HG02678 (cell line): ENCODE measurements around the gene CST5.
A peak's percentile ranks its signal among the peaks of the same experiment; 100 is the strongest.
"Not testable (repeated sequence)": the region's sequence is repeated elsewhere in the genome, so short reads cannot be mapped to it uniquely, and the experiment has no call there.

ENCODE experiments used
- ATAC-seq: cut with Tn5 transposase; IDR thresholded peaks from one replicate; pipeline ENCODE4 v1.9.1; 2021; ENCODE audit warnings: mild to moderate bottlenecking, moderate library complexity; ENCODE audit not compliant: unreplicated experiment

Gene CST5

GRCh38 chr20:23890867-23891266, 11.3 kb upstream of the CST5 start:
- ATAC-seq: not testable (repeated sequence)

- ATAC-seq: peak; percentile 91
Observed at GRCh38 chr20:23889775-23890187, 10.2 kb upstream of the CST5 start.

- no peak for ATAC-seq
Observed at GRCh38 chr20:23887856-23888255, 8.3 kb upstream of the CST5 start.

GRCh38 chr20:23884771-23885162, 5.2 kb upstream of the CST5 start:
- ATAC-seq: no peak

- ATAC-seq: no peak
Observed at GRCh38 chr20:23884136-23884770, 4.7 kb upstream of the CST5 start.

GRCh38 chr20:23881371-23881770, 1.8 kb upstream of the CST5 start:
- no peak for ATAC-seq

GRCh38 chr20:23880417-23880816, 869 bp upstream of the CST5 start:
- ATAC-seq: no peak

- no peak for ATAC-seq
Observed at GRCh38 chr20:23879811-23880374, 345 bp upstream of the CST5 start.

GRCh38 chr20:23878787-23879186, 761 bp downstream of the CST5 start:
- ATAC-seq: no peak

- not testable (repeated sequence) for ATAC-seq
Observed at GRCh38 chr20:23878016-23878542, 1.5 kb downstream of the CST5 start.

- ATAC-seq: no peak
Observed at GRCh38 chr20:23877524-23877923, 2.0 kb downstream of the CST5 start.

GRCh38 chr20:23875606-23876237, 3.8 kb downstream of the CST5 start:
- no peak for ATAC-seq

GRCh38 chr20:23874747-23875146, 4.8 kb downstream of the CST5 start:
- ATAC-seq: peak; percentile 60

GRCh38 chr20:23873370-23874015, 6.1 kb downstream of the CST5 start:
- no peak for ATAC-seq

GRCh38 chr20:23872065-23872464, 7.5 kb downstream of the CST5 start:
- no peak for ATAC-seq

- no peak for ATAC-seq
Observed at GRCh38 chr20:23870461-23870860, 9.1 kb downstream of the CST5 start.

GRCh38 chr20:23869520-23869919, 10.0 kb downstream of the CST5 start:
- no peak for ATAC-seq

GRCh38 chr20:23868321-23868720, 11.2 kb downstream of the CST5 start:
- ATAC-seq: no peak

- ATAC-seq: no peak
Observed at GRCh38 chr20:23867152-23867776, 12.3 kb downstream of the CST5 start.

- ATAC-seq: not testable (repeated sequence)
Observed at GRCh38 chr20:23860771-23861170, 18.8 kb downstream of the CST5 start.

GRCh38 chr20:23857962-23858595, 21.5 kb downstream of the CST5 start:
- no peak for ATAC-seq
